Stimulated activated CD4-positive, alpha-beta T cell treated with anti-CD3 and anti-CD28 coated beads, Interleukin-15, amount 100 ng/mL, for 24 hours (primary cell): ENCODE measurements around the gene SNU13.
"Not testable (repeated sequence)": the region's sequence is repeated elsewhere in the genome, so short reads cannot be mapped to it uniquely, and the experiment has no call there.

ENCODE experiments used
- DNase-seq: peaks from one replicate; pipeline ENCODE4 v3.0.0-alpha.2; 2020

Gene SNU13

DNA sequence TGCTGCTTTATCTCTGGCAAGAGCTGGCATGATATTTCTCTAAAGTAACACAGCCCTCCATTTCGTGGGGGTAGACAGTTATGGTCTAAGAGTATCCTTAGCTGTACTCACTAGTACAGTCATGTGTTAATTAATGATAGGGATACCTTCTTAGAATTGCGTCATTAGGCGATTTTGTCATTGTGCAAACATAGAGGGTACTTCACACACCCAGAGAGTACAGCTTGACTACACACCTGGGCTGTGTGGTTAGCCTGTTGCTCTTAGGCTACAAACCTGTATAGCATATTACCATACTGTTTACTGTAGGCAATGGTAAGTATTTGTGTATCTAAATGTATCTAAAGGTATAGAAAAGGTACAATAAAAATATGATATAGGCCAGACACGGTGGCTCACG lies 50.5 kb downstream of the SNU13 start:
- no peak for DNase-seq

DNA sequence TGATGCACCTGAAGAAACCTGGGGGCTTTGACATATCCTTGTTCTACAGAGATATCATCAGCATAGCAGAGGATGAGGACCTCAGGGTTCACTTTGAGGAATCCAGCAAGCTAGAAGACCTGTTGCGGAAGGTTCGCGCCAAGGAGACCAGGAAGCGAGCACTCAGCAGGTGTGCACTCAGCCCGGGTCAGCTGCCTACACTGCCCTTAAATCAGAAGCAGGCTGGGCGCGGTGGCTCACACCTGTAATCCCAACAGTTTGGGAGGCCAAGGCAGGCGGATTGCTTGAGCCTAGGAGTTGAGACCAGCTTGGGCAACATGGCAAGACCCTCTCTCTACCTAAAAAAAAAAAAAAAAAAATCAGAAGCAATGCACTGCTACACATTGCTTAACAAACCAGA lies 51.0 kb downstream of the SNU13 start:
- DNase-seq, result not testable (repeated sequence)

DNA sequence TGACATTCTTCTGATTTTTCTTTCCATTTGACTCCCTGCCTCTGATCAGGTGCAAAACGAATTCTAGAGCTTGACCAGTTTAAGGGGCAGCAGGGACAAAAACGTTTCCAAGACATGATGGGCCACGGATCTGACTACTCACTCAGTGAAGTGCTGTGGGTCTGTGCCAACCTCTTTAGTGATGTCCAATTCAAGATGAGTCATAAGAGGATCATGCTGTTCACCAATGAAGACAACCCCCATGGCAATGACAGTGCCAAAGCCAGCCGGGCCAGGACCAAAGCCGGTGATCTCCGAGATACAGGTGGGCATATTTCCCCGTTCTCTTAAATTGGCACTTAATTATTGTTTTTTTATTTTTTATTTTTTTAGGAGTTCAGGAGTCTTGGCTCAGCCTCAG lies 52.2 kb downstream of the SNU13 start:
- no peak for DNase-seq

GRCh38 chr22:41634610-41635009 lies 54.1 kb downstream of the SNU13 start:
- DNase-seq, result not testable (repeated sequence)

GRCh38 chr22:41631615-41632014 lies 57.1 kb downstream of the SNU13 start:
- DNase-seq, result not testable (repeated sequence)

DNA sequence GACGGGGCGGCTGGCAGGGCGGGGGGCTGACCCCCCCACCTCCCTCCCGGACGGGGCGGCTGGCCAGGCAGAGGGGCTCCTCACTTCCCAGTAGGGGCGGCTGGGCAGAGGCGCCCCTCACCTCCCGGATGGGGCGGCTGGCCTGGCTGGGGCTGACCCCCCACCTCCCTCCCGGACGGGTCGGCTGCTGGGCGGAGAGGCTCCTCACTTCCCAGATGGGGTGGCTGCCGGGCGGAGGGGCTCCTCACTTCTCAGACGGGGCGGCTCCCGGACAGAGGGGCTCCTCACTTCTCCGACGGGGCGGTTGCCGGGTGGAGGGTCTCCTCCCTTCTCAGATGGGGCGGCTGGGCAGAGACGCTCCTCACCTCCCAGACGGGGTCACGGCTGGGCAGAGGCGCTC lies 57.6 kb downstream of the SNU13 start:
- DNase-seq, result not testable (repeated sequence)

DNA sequence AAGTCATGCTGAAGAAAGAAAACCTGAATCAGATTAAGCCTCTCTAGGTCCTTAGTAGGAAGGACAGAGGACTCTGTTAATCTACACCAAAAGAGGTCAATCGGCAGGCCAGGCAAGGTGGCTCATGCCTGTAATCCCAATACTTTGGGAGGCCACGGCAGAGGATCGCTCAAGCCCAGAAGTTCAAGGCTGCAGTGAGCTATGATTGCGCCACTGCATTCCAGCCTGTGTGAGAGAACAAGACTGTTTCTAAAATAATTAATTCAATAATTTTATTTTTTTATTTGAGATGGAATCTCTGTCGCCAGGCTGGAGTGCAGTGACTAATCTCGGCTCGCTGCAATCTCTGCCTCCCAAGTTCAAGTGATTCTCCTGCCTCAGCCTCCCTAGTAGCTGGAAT lies 63.1 kb downstream of the SNU13 start:
- no peak for DNase-seq
